HUES6 (cell line): ENCODE results near the gene TH.

Source experiments
- H3K27ac ChIP-seq: 2 replicates; pipeline ENCODE4 v1.7.0; 2013; ENCODE audit warnings: low read depth, mild to moderate bottlenecking, low read length, inconsistent platforms
- H3K27me3 ChIP-seq: 2 replicates; pipeline ENCODE4 v1.6.1; 2013; ENCODE audit warnings: low read length; ENCODE audit not compliant: control insufficient read depth, insufficient read depth
- H3K36me3 ChIP-seq: 2 replicates; pipeline ENCODE4 v1.6.1; 2013; ENCODE audit warnings: low read length; ENCODE audit not compliant: control insufficient read depth, insufficient read depth
- H3K4me1 ChIP-seq: 2 replicates; pipeline ENCODE4 v1.6.1; 2013; ENCODE audit warnings: low read length; ENCODE audit not compliant: control insufficient read depth, insufficient read depth
- H3K4me3 ChIP-seq: 2 replicates; pipeline ENCODE4 v1.5.1; 2013; ENCODE audit warnings: low read depth, low read length
- H3K9ac ChIP-seq: one replicate; pipeline ENCODE4 v1.6.1; 2013; ENCODE audit warnings: mild to moderate bottlenecking, low read length
- H3K9me3 ChIP-seq: 2 replicates; pipeline ENCODE4 v1.6.1; 2013; ENCODE audit warnings: low read depth, low read length; ENCODE audit not compliant: control insufficient read depth, insufficient read depth

Gene TH

GRCh38 chr11:2207773-2208621 lies 36.4 kb upstream of the TH start:
- H3K4me1 ChIP-seq = peaks cover 6% of the 10 kb centered on the region; the same call in 1 of the 2 replicates
- H3K27me3 ChIP-seq = 0 out of 2 replicates have a peak, but pooled peaks cover 3% of the 10 kb centered on the region
- no peak overlapping the region for H3K4me3 ChIP-seq
- no peak overlapping the region for H3K9ac ChIP-seq
- no peak overlapping the region for H3K27ac ChIP-seq
- no peaks in the 10 kb centered on the region for H3K9me3 ChIP-seq
- H3K36me3 ChIP-seq = no peaks in the 10 kb centered on the region

DNA sequence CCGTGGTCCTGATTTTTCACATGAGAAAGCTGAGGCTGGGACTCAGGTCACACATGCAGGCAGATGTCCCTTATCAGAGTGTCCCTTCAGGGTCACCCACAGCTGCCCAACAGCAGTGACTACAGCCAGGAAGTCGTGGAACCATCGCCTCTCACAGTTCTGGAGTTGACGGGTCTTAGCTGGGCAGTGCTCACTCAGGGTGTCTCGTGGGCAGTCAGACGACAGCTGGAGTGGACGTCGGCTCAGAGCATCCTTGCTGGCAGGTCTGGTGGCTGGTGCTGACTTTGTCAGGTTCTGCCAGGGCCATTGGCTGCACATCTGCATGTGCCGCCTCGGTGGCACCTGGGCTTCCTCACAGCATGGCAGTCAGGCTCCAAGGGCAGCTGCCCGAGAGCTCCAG lies 35.6 kb upstream of the TH start:
- H3K9ac ChIP-seq = no peak overlapping the region
- H3K27me3 ChIP-seq = 0 out of 2 replicates have a peak, but pooled peaks cover 3% of the 10 kb centered on the region
- H3K36me3 ChIP-seq = no peaks in the 10 kb centered on the region
- no peak overlapping the region for H3K27ac ChIP-seq
- no peak overlapping the region for H3K4me3 ChIP-seq
- no peaks in the 10 kb centered on the region for H3K9me3 ChIP-seq
- no peaks in the 10 kb centered on the region; the same call in 1 of the 2 replicates for H3K4me1 ChIP-seq

GRCh38 chr11:2205981-2206690 lies 34.5 kb upstream of the TH start:
- Histone ChIP-seq H3K27me3 (0 out of 2 replicates have a peak, but pooled peaks cover 3% of the 10 kb centered on the region), H3K4me3 (no peak overlapping the region), H3K27ac (no peak overlapping the region), H3K9me3 (no peaks in the 10 kb centered on the region), H3K9ac (no peak overlapping the region), H3K36me3 (no peaks in the 10 kb centered on the region), H3K4me1 (no peaks in the 10 kb centered on the region; the same call in 1 of the 2 replicates)

DNA sequence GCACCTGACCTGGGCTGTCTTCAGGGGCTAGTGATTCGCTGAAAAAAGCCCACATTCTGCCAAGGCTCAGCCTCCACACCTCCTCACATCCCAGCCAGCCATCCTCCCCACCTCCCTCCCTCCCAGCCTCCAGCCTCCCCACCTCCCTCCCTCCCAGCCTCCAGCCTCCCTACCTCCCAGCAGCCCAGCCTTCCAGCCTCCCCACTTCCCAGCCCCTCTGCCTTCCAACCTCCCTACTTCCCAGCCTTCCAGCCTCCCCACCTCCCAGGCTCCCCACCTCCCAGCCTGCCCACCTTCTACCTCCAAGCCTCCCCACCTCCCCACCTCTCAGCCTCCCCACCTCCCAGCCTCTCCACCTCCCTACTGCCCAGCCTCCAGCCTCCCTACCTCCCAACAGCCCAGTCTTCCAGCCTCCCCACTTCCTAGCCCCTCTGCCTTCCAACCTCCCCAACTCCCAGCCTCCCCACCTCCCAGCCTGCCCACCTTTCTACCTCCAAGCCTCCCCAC lies 33.7 kb upstream of the TH start:
- Histone ChIP-seq H3K9ac (no peak overlapping the region), H3K27me3 (0 out of 2 replicates have a peak, but pooled peaks cover 3% of the 10 kb centered on the region), H3K9me3 (no peaks in the 10 kb centered on the region), H3K4me3 (no peak overlapping the region), H3K36me3 (no peaks in the 10 kb centered on the region), H3K27ac (no peak overlapping the region), H3K4me1 (no peaks in the 10 kb centered on the region; the same call in 1 of the 2 replicates)

- no peaks in the 10 kb centered on the region; the same call in 1 of the 2 replicates for H3K4me1 ChIP-seq
- H3K4me3 ChIP-seq = no peak overlapping the region
- no peaks in the 10 kb centered on the region for H3K27me3 ChIP-seq
- no peak overlapping the region for H3K27ac ChIP-seq
- H3K9me3 ChIP-seq = no peaks in the 10 kb centered on the region
- no peak overlapping the region for H3K9ac ChIP-seq
- no peaks in the 10 kb centered on the region for H3K36me3 ChIP-seq
Measured at GRCh38 chr11:2204361-2205213, 33.0 kb upstream of the TH start.

DNA sequence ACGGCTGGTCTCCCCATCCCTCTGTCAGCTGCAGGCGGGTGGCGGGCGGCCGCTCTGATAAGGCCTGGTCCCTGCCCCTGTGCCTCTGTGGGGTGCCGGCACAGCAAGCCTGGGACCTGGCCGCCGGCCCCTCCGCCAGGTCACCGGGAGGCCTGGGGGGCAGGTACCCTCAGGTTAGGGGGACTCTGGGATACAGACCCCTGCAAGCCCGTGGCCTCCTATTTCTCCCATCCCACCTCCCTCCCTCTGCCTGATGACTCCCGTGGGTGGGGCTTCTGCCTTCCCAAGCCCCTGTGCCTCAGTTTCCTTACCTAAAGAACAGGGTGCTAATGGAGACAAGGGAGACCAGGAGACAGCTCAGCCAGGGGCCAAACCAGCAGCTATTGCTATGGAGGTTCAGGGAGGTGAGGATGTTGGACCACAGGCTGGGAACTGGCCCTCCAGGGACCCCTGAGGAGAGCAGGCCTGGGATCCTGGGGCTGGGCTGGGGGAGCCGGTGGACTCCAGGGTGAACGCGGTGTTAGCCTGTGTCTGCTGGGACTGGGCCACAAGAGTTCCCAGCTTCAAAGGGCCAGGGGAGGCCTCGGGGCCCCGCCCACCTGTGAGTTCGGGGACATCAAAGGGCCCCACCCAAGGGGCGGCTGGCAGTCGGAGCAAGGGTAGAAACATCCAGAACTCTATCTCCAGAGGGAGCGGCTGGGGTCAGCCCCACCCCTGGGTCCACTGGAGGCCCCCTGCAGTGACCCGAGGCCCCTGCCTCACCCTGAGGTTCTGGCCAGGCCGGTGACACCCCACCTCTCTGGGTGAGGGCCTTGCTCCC lies 32.0 kb upstream of the TH start:
- Histone ChIP-seq H3K36me3 (no peaks in the 10 kb centered on the region), H3K9ac (no peak overlapping the region), H3K27me3 (no peaks in the 10 kb centered on the region), H3K4me3 (no peak overlapping the region), H3K9me3 (no peaks in the 10 kb centered on the region), H3K4me1 (no peaks in the 10 kb centered on the region; the same call in 1 of the 2 replicates), H3K27ac (no peak overlapping the region)

DNA sequence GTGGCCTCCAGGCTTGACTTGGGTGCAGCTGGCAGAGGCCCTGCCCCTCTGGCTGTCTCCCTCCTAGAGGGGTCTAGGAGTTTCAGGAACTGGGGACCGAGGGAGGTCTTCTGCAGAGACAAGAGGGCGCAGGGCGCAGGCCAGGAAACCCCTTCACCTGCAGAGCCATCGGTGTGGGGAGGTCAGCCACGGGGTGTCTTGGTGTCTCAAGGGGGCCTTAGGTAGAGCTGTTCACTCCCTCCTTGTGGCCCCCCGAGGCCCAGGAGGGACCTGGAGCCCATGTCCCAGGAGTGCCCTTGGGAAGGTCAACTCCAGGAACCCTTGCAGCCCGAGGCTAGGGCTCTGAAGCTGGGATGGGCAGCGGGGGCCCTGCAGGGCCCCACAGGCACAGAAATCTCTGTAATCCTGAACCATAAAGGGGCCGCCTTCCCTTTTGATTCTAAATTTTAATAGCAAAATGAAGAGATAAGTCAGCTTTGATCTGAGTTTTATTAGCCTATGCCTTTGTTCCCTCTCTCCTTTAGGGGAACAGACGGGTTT lies 31.4 kb upstream of the TH start:
- H3K36me3 ChIP-seq = no peaks in the 10 kb centered on the region
- no peaks in the 10 kb centered on the region; the same call in 1 of the 2 replicates for H3K4me1 ChIP-seq
- H3K27ac ChIP-seq = no peak overlapping the region
- no peaks in the 10 kb centered on the region for H3K9me3 ChIP-seq
- H3K4me3 ChIP-seq = no peak overlapping the region
- no peak overlapping the region for H3K9ac ChIP-seq
- H3K27me3 ChIP-seq = no peaks in the 10 kb centered on the region

GRCh38 chr11:2202071-2202899 lies 30.7 kb upstream of the TH start:
- Histone ChIP-seq H3K36me3 (no peaks in the 10 kb centered on the region), H3K4me3 (no peak overlapping the region), H3K4me1 (no peaks in the 10 kb centered on the region; the same call in 1 of the 2 replicates), H3K9me3 (no peaks in the 10 kb centered on the region), H3K27me3 (no peaks in the 10 kb centered on the region), H3K9ac (no peak overlapping the region), H3K27ac (no peak overlapping the region)

GRCh38 chr11:2201542-2201941 lies 29.9 kb upstream of the TH start:
- H3K27ac ChIP-seq = no peak overlapping the region
- no peaks in the 10 kb centered on the region for H3K36me3 ChIP-seq
- H3K9me3 ChIP-seq = no peaks in the 10 kb centered on the region
- H3K4me3 ChIP-seq = no peak overlapping the region
- H3K4me1 ChIP-seq = no peaks in the 10 kb centered on the region; the same call in 1 of the 2 replicates
- H3K27me3 ChIP-seq = peaks cover 7% of the 10 kb centered on the region
- H3K9ac ChIP-seq = no peak overlapping the region
